Neuron (in vitro differentiated cells): ENCODE data around the gene LHX1.

Experiments
- H2AFZ ChIP-seq: one replicate; pipeline ENCODE4 v1.6.1; 2013; ENCODE audit warnings: low read depth, mild to moderate bottlenecking, inconsistent platforms, low read length, moderate library complexity
- H3K27me3 ChIP-seq: one replicate; pipeline ENCODE4 v1.6.1; 2013; ENCODE audit warnings: low read length; ENCODE audit not compliant: insufficient read depth
- H3K36me3 ChIP-seq: one replicate; pipeline ENCODE4 v1.6.1; 2013; ENCODE audit warnings: low read length; ENCODE audit not compliant: insufficient read depth
- H3K4me1 ChIP-seq: one replicate; pipeline ENCODE4 v1.6.1; 2013; ENCODE audit warnings: low read length; ENCODE audit not compliant: insufficient read depth
- H3K4me3 ChIP-seq: 2 replicates; pipeline ENCODE4 v1.5.1; 2013; ENCODE audit warnings: mild to moderate bottlenecking, low read length, moderate library complexity
- H3K9me3 ChIP-seq: one replicate; pipeline ENCODE4 v1.6.1; 2013; ENCODE audit warnings: low read length

The LHX1 gene

GRCh38 chr17:36929851-36930582 lies 7.3 kb upstream of the LHX1 start:
- H3K4me3 ChIP-seq: no peak overlapping the region
- H2AFZ ChIP-seq: no peak overlapping the region
- no peaks in the 10 kb centered on the region for H3K9me3 ChIP-seq
- H3K36me3 ChIP-seq: no peaks in the 10 kb centered on the region
- H3K4me1 ChIP-seq: peaks cover 25% of the 10 kb centered on the region
- peaks cover 94% of the 10 kb centered on the region for H3K27me3 ChIP-seq

DNA sequence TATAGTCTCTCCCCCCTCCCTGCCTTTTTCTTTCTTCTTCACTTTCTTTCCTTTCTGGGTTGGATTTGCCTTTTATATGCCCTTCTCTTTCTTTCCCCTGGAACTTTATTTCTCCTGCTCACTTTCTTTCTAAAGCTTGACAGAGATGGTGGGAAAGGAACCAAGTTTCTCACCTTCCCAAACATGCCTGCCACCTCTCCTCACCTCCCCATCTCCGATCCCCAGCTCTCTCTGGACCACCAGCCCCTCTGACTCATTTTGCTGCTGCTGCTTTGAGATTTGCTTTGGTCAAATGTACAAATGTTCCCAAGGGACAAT lies 6.7 kb upstream of the LHX1 start:
- H3K4me1 ChIP-seq: peaks cover 29% of the 10 kb centered on the region
- no peaks in the 10 kb centered on the region for H3K36me3 ChIP-seq

DNA sequence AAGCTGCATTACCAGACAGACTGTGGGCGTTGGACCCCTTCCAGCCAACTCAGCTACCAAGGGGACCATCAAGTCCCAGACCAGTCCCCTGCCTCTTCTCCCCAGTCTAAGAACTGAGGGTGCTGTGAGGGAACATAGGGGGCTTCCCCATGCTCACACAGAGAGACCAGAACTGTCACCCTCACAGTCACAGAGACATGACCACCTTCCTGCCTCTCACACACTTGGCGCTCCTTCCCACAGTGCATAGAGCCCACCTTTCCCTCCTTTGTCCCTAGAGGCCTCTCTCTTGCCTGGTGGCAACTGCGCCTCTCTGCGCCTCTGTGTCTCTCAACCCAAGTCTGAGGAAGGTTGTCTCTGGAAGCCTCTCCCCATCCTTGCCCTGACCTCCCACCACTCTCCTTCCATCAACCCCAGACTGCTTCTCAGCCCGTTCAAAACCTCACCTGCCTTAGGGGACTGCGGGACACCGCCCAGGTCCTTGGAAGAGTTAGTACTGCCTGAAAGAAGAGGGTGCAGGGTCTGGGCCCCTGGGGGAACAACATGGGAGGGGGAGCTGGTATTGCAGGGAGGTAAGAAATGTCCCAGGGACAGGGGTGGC lies 6.1 kb upstream of the LHX1 start:
- Histone ChIP-seq H3K4me1 (peaks cover 36% of the 10 kb centered on the region), H2AFZ (no peak overlapping the region), H3K27me3 (peaks cover 95% of the 10 kb centered on the region), H3K9me3 (no peaks in the 10 kb centered on the region), H3K36me3 (no peaks in the 10 kb centered on the region), H3K4me3 (no peak overlapping the region)

More for the DNA sequence above, 6.7 kb upstream of the LHX1 start:
- Histone ChIP-seq H3K27me3 (peaks cover 95% of the 10 kb centered on the region), H2AFZ (no peak overlapping the region), H3K4me3 (no peak overlapping the region), H3K9me3 (no peaks in the 10 kb centered on the region)

DNA sequence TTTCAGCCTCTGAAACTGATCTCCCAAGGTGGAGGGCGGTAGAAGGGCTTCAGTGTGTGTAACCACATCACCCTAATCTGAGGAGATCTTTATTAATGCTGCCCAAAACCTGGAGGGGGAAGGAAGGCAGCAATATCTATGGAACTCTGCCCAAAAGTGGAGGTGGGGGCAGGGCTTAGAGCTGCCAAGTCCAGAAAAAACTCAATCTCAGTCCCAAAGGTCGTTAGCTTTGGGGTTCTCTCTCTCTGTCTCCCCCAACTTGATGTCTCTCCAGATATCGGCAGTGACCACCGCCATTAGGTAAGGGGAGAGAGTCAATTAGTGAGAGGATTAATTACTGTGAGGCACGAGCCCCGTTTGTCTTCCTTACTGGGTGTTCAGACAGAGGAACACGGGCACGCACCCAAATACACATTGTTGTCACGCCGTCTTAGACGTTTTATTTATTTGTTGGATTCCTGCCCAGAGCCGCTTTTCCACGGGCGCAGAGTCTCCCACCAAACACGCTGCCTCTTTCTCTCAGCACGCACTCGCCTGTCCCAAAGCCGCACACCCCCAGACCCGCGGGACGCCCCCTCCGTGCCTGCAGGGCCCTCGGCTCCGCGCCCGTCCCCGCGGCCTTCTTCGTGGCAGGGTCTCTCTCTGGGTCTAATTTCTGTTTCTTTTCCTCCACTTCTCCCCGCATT lies 5.4 kb upstream of the LHX1 start:
- Histone ChIP-seq H3K4me1 (peaks cover 41% of the 10 kb centered on the region), H3K36me3 (no peaks in the 10 kb centered on the region), H3K27me3 (peaks cover 96% of the 10 kb centered on the region), H2AFZ (no peak overlapping the region), H3K9me3 (no peaks in the 10 kb centered on the region), H3K4me3 (no peak overlapping the region)

DNA sequence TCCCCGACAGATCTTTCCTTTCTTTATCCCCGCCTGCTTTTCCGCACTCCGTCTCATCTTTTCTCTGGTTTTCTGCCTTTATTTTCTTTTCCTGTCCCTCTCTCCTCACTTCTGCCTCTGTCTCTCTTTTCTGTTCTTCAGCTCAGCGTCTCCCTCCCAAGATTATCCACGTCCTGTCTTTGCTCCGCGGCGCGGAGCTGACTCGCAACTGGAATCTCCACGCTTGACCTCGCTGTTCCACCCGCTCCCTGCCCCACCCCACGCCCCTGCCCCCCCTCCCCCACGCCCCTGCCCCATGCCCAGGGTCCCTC lies 4.9 kb upstream of the LHX1 start:
- Histone ChIP-seq H2AFZ (no peak overlapping the region), H3K36me3 (no peaks in the 10 kb centered on the region), H3K4me1 (peaks cover 46% of the 10 kb centered on the region), H3K9me3 (no peaks in the 10 kb centered on the region), H3K4me3 (no peak overlapping the region), H3K27me3 (peaks cover 96% of the 10 kb centered on the region)

GRCh38 chr17:36932694-36933511 lies 4.4 kb upstream of the LHX1 start:
- peaks cover 51% of the 10 kb centered on the region for H3K4me1 ChIP-seq
- no peaks in the 10 kb centered on the region for H3K9me3 ChIP-seq
- H3K27me3 ChIP-seq: peaks cover 96% of the 10 kb centered on the region
- no peaks in the 10 kb centered on the region for H3K36me3 ChIP-seq
- no peak overlapping the region for H3K4me3 ChIP-seq
- H2AFZ ChIP-seq: no peak overlapping the region

DNA sequence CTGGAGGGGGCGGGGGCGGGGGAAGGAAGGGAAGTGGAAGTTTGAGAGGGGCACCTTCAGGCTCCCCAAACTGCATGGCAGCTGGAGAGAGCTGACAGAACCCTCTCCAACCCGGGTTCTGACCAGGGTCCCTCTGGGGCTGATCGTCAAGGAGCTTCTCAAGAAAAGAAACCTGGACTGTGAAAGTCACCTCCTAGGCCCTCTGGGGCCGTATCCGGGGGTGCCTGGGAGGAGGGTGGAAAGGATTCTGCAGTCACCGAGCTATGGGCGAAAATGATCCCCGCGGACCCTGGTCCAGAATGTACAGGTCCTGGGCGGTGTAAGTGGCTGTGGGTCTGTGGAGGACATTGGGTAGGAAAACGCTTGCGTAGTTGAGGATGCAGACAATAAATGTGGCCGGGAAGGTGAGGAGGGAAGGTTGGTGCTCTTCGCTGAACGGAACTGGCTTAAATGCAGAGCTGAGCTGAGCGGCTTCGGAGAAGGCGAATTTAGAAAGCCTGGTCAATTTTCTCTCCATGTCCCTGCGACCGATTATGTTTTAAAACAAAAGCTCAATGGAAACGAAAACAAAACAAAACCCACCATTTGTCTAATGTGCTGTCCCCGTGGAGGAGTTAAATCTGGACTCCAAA lies 3.6 kb upstream of the LHX1 start:
- H3K4me1 ChIP-seq: peaks cover 52% of the 10 kb centered on the region
- H3K27me3 ChIP-seq: peaks cover 96% of the 10 kb centered on the region
- no peaks in the 10 kb centered on the region for H3K36me3 ChIP-seq
- H2AFZ ChIP-seq: no peak overlapping the region
- peak overlapping the region; percentile 8 for H3K4me3 ChIP-seq
- no peaks in the 10 kb centered on the region for H3K9me3 ChIP-seq

DNA sequence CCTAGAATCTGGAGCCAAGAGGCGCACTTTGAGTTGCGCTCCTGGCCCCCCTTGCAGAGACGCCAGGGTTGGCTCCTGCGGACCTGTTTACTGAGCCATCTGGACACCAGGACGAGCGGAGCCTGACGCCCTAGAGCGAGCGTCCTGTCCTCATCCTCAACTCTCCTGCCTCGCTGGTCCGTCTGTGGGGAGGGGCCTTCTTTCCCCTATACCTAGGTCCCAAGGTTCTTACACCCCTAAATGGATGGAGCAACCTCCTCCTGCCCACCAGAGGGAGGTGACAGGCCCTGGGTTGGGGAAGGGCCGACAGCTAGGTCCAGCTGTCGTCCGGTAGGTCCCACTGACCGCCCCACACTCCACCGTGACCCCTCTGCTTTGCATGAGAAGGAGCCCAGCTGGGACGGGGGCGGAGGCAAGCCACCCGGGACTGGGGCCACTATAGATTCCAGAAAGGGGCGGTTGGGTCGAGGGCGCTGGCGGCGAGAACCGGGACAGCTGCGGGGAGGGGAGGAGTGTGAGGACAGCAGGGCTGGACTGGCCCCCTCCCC lies 3.1 kb upstream of the LHX1 start:
- no peak overlapping the region for H2AFZ ChIP-seq
- peak overlapping the region; percentile 45 for H3K4me3 ChIP-seq
- no peaks in the 10 kb centered on the region for H3K36me3 ChIP-seq
- peaks cover 96% of the 10 kb centered on the region for H3K27me3 ChIP-seq
- H3K4me1 ChIP-seq: peaks cover 57% of the 10 kb centered on the region
- H3K9me3 ChIP-seq: no peaks in the 10 kb centered on the region

DNA sequence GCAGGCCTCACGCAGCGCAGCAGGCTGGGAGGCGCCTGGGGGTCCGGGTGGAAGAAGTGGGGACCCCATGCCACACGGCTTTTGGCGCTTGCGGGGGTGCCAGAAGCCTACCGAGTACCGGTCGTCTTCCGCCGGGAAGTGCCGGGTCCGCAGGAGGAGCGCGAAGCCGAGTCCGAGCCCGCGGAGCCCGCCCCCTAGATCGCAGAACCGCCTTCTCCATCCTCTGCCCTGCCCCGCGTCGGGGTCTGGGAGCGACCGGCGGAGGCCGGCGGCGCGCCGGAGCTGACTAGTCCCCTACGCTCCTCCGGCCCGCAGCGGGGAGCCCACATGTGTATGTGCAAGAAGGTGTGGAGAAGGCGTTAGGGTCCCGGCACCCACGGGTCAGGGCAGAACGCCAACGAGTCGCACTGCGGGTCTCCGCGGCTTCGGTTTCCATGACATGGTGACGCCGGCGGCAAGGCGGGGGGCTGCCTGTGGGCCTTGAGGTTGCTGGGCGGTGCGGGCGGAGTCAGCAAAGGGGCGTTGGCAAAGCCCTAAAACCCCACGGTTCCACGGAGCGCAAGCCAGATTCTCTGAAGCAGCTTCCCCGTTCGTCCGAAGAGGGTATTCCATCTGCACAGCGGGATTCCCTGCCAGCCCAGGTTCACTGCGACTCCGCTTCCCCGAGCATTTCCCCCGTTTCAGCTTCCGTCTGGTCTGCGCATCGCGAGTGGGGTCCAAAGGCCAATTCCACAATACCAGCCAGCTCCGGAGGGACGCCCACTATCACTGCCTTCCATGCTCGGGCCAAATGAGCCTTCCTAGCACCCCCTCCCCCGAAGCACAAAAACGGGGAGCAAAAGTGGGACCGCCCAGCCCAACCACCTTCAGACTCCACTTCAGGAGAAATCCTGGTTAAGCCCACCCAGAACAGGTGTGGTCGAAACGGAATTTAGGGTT lies 2.3 kb upstream of the LHX1 start:
- peaks cover 62% of the 10 kb centered on the region for H3K4me1 ChIP-seq
- H3K4me3 ChIP-seq: peak overlapping the region; percentile 45
- no peak overlapping the region for H2AFZ ChIP-seq
- no peaks in the 10 kb centered on the region for H3K36me3 ChIP-seq
- no peaks in the 10 kb centered on the region for H3K9me3 ChIP-seq
- H3K27me3 ChIP-seq: peaks cover 97% of the 10 kb centered on the region

DNA sequence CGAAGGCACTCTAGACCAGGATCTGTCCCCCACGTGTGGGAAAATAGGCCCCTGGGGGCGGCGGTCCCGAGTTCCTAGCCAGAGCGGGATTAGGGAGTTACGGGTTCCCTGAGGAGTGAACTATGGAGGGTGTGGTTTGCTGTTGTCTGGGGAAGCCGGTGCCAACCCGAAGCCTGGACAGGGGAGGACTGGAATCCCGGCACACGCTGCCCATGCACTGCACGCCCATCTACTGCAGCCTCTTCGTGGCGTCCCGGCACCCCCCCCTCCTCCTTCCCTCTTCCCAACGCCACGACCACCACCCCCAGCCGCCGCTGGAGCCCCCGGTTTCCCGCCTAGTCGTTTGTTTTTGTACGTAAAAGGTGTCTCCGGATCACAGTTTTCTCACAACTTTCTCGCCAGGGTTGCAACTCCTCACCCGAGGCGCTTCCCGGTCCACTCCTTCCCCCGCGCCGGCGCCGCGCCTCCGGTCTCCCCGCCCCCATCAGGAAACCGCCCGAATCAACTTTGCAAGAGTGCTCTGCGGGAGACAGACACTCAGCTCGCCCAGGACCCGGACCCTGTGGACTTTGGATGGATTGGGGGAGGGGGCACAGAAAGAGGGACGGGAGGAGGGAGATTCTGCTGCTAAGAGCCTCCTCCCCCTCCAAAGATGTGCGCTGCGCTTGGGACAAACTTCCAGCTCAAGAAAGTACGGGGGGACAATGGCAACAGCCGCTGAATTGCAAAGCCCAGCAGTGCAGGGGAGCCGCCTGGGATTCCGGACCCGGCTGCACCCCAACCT lies 1.4 kb upstream of the LHX1 start:
- Histone ChIP-seq H3K27me3 (peaks cover 96% of the 10 kb centered on the region), H2AFZ (peak overlapping the region; percentile 48), H3K4me1 (peaks cover 62% of the 10 kb centered on the region), H3K36me3 (no peaks in the 10 kb centered on the region), H3K9me3 (no peaks in the 10 kb centered on the region), H3K4me3 (peak overlapping the region; percentile 45)

DNA sequence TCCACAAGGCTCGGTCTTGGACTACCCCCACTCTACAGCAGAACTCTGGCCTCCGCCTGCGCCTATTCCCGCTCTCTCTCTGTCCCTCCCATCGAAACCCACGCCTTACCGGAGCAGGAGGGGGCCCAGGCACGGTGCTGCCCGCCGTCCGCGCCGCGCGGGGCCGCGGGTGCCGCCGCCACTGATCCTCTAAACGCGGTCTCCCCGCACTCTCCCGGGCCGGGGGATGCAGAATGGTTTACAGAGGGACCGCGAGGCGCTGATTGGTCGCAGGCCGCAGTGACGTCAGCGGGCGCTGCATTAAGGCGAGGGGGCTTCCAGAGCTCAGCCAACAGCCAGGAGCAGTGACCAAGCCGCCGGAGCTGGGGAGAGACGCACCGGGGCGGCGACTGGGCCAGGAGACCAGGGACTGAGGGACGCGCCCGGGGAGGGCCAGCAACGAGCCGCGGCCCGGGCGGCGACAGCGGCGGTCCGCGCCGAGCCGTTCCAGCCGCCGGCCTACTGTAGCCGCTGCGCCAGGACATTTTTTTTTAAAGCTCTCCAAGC lies 747 bp upstream of the LHX1 start:
- peaks cover 62% of the 10 kb centered on the region for H3K4me1 ChIP-seq

More for the DNA sequence above, 747 bp upstream of the LHX1 start:
- peak overlapping the region; percentile 48 for H2AFZ ChIP-seq
- no peaks in the 10 kb centered on the region for H3K36me3 ChIP-seq
- H3K4me3 ChIP-seq: peak overlapping the region; percentile 45
- peaks cover 96% of the 10 kb centered on the region for H3K27me3 ChIP-seq
- no peaks in the 10 kb centered on the region for H3K9me3 ChIP-seq
